Upper lobe of left lung (tissue), 4 donors: ENCODE measurements around the gene ASCL1.

Experiments
- EP300 ChIP-seq, 4 donors: sonication (generic); formaldehyde crosslinking; IDR thresholded peaks; one replicate each; pipeline ENCODE4 v1.5.1; 2017; ENCODE audit warnings: antibody characterized with exemption in 4 of 4, control low read depth in 2 of 4
- TF ChIP-seq, protein P1 (sequence below), 6 experiments: fragments of 450-650 bp in 4 of 6; fragments of 200-600 bp in 2 of 6; sonication (generic) in 2 of 6; IDR thresholded peaks; one replicate each; pipeline ENCODE4 v1.5.1; 2016 to 2019; ENCODE audit warnings: antibody characterized with exemption in 6 of 6

GRCh38 chr12:102957339-102958050 lies at the start of gene ASCL1:
- TF ChIP-seq, protein P1, sequence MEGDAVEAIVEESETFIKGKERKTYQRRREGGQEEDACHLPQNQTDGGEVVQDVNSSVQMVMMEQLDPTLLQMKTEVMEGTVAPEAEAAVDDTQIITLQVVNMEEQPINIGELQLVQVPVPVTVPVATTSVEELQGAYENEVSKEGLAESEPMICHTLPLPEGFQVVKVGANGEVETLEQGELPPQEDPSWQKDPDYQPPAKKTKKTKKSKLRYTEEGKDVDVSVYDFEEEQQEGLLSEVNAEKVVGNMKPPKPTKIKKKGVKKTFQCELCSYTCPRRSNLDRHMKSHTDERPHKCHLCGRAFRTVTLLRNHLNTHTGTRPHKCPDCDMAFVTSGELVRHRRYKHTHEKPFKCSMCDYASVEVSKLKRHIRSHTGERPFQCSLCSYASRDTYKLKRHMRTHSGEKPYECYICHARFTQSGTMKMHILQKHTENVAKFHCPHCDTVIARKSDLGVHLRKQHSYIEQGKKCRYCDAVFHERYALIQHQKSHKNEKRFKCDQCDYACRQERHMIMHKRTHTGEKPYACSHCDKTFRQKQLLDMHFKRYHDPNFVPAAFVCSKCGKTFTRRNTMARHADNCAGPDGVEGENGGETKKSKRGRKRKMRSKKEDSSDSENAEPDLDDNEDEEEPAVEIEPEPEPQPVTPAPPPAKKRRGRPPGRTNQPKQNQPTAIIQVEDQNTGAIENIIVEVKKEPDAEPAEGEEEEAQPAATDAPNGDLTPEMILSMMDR (IDR thresholded peaks at IDR 0.05): no peak
- no peak for TF ChIP-seq EP300 (IDR thresholded peaks at IDR 0.05)
